GM19455 (cell line): ENCODE results near the gene ARGFX.
"Not testable (repeated sequence)": the region's sequence is repeated elsewhere in the genome, so short reads cannot be mapped to it uniquely, and the experiment has no call there.

ENCODE experiments used
- ATAC-seq: cut with Tn5 transposase; IDR thresholded peaks from one replicate; pipeline ENCODE4 v1.9.1; 2021; ENCODE audit not compliant: unreplicated experiment

ARGFX gene

DNA sequence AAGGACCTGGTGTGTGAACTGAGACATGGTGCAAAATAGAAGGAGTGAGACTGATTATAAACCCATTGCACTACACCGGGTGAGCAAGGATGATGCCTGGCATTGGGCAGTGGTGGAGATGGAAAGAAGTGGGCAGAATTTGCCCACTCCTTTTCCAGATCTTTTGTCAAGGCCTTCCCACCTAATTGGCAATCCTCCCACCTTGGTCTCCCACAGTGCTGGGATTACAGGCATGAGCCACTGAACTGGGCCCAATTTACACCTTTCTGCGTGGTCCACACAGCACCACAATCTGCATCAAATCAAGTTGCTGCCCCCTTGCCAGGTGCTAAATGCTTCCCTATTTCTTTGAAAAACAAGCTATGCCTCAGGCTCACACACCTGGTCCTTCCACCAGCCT lies 30.8 kb downstream of the ARGFX start:
- no peak for ATAC-seq

DNA sequence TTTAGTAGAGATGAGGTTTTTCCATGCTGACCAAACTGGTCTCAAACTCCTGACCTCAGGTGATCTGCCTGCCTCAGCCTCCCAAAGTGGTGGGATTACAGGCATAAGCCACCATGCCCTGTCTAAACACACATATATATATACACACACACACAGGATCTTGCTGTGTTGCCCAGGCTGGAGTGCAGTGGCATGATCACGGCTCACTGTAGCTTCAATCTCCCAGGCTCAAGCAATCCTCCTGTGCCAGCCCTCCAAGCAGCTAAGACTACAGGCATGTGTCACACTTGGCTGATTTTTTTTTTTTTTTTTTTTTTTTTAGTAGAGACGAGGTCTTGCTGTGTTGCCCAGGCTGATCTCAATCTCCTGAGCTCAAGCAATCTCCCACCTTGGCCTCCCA lies 32.2 kb downstream of the ARGFX start:
- not testable (repeated sequence) for ATAC-seq

- ATAC-seq, result no peak
These were observed 33.6 kb downstream of the ARGFX start for GRCh38 chr3:121601212-121601812.

GRCh38 chr3:121604759-121605158 lies 37.0 kb downstream of the ARGFX start:
- no peak for ATAC-seq

GRCh38 chr3:121606106-121606505 lies 38.4 kb downstream of the ARGFX start:
- no peak for ATAC-seq
